HG03060 (cell line): ENCODE data around the gene MED13.
"Not testable (repeated sequence)": the region's sequence is repeated elsewhere in the genome, so short reads cannot be mapped to it uniquely, and the experiment has no call there.

Source experiments
- ATAC-seq: cut with Tn5 transposase; IDR thresholded peaks from one replicate; pipeline ENCODE4 v1.9.1; 2021; ENCODE audit warnings: low read depth, moderate number of reproducible peaks; ENCODE audit not compliant: unreplicated experiment

The MED13 gene

DNA sequence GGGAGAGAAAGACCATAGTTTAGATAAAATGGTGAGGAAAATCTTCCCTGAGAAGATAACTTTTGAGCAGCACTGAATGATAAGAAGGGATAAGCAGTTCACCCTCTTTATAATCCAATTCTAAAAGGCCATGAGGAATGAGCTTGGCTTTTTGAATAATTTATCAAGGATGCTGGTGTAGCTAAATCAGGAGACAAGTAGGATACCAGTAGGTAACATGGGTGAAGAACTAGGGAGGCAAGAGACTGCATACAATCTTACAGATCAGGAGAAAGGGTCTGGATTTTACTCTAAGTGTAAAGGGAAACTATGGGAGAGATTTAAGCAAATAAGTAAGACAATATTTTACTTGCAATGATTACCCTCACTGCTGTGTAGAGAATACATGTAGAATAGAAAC lies 60.7 kb downstream of the MED13 start:
- no peak for ATAC-seq

DNA sequence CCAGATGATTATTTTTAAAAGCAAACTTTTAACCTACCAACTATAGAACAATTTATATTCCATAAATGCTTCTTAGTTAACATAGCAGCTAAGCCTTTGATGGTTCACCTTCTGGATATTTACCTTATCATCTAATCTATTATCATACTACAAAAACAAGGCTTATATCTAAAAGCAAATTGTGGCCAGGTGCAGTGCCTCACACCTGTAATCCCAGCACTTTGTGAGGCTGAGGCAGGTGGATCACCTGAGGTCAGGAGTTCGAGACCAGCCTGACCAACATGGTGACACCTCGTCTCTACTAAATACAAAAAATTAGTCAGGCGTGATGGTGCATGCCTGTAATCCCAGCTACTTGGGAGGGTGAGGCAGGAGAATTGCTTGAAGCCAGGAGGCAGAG lies 61.9 kb downstream of the MED13 start:
- not testable (repeated sequence) for ATAC-seq

DNA sequence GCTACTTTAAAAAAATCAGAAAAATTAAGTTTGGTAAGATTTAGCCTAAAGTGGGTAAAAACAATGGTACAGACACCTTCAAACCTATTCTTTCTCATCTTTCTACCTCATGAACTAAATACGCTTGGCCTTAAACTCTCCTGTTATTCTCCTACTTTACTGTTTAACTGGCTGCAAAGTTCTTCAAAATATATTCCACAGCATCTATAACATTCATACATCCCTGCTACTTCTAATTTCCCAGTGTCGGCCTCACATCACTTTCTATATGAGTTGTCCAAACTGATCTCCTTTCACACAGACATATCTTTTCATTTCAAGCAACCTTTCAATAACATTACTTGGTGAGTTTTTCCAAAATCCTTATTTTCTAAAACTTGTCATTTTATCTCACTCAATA lies 64.0 kb downstream of the MED13 start:
- no peak for ATAC-seq

DNA sequence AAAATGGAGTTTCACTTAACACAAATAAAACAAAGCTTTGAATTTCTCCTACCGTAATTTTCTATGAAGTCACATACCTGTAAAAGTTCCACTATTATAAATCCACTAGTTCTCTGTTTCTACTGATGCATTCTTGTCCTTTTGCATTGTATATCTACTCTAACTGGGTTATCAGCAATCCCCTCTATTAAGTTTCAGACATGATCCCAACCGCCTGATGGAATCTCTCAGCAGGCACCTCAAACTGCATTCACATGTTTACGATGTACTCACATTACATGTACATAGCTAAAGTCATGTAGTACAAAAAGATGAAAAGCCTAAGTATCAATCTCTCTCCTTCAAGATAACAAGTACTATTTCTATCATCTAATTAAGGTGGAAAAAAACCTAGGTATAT lies 64.9 kb downstream of the MED13 start:
- ATAC-seq, result no peak

DNA sequence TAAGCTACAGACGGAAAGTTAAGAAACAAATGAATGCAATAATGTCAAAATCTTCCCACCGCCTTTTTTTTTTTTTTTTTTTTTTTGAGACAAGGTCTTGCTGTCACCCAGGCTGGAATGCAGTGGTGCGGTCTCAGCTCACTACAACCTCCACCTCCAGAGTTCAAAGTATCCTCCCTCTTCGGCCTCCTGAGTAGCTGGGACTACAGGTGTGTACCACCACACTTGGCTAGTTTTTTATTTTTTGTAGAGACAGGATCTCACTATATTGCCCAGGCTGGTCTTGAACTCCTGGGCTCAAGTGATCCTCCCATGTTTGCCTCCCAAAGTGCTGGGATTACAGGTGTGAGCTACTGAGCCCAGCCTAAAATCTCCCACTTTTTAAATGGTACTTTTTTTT lies 66.5 kb downstream of the MED13 start:
- ATAC-seq, result not testable (repeated sequence)

DNA sequence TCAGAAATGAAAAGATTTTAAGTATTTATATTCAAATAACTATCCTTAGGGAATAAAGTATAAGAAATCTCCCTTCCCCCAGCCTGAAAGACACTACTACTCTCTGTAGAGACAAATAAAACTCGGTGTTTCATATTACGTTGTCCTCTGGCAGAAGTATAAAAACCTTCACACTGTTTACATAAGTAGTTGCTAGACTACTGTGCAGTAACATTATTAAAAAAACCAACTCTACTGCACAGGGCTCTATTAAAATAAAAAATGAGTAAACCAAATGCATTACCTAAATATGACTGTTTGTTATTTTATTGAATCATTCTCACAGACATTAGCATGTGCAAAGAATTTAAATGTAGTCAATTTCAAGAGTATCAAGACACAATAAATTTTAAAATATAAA lies 67.4 kb downstream of the MED13 start:
- ATAC-seq, result no peak

DNA sequence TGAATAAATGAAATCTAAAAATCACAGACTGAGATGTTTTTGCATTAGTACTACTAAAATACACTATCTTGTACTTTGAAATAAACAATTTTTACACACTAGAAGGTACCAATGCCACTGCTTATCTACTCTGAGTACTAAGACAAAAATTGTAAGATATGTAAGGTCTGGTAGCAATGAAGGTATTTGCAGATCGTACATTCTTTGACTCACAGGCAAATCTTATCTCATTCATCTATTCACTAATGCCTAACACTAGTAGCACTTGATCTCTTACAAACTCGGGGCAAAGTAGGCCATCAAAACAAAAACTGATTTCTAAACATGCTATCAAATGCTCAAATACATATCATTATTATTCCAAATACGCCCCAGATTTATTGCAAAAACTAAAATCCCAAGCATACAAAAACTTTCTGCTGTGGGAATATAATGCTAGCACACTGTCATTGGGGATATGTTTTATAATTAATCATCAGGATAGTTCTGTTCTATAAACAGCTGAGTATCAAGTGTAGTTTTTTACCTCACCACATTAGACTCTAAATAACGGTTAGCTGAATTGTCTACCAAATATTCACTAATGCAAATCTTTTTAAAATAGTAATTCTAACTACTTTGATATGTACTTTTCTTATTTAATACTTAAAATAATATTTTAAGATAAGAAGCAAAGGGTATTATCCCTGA lies 68.0 kb downstream of the MED13 start:
- no peak for ATAC-seq

DNA sequence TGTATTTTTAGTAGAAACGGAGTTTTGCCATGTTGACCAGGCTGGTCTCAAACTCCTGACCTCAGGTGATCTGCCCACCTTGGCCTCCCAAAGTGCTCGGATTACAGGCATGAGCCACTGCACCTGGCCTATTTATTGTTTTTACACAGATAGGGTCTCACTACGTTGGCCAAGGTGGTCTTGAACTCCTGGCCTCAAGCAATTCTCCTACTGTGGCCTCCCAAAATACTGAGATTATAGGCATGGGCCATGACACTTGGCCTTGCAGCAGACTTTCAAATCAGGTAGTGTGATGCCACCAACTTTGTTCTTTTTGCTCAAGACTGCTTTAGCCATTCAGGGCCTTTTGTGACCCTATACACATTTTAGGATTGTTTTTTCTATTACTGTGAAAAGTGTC lies 75.6 kb downstream of the MED13 start:
- ATAC-seq, result no peak

DNA sequence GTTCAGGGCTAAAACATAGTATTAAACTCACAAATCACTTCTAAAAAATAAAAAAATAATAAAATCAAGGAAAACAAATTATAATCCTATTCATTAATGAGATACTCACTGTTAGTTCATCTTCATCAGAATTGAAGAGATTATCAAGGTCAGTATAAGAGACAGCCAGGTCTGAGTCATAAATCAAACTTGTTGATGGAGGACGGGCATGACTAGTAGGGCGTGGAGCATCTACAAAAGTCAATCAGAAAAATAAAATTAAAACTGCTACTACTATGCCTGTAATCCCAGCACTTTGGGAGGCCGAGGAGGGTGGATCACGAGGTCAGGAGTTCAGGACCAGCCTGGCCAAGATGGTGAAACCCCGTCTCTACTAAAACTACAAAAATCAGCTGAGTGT lies 78.2 kb downstream of the MED13 start:
- ATAC-seq, result no peak

DNA sequence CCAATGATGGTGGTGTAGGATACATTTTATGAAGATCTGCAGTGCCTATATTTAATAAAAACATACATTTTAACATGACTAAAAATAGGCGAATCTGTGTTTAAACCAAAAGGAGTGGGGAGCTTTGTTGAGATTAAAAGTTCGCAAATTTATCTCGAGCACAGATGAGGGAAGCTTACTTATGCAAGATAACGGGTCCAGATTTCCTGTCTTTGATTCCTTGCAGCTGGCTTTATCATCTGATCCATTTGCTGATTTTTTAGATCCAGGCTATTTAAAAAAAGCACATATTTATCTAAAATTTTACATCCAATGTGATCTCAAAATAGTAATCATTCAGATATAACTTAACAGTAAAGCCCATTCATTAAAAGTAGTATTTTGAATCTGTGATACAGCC lies 80.3 kb downstream of the MED13 start:
- ATAC-seq, result no peak

DNA sequence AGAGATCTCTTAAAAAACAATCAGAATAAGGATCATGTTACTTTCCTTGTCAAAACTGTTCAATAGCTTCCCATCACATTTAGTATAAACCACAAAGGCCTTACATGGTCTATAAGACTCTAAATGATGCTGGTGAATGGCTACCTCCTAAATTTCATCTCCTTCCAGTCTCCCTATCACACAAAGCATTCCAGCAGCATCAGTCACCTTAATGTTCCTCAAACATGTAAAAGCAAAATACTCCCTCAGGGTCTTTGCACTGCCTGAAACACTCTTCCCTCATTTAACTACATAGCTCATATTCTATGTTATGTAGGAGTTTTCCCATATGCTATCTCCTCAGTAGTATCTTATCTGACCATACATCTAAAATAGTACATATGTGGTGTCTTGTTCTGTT lies 83.8 kb downstream of the MED13 start:
- no peak for ATAC-seq

DNA sequence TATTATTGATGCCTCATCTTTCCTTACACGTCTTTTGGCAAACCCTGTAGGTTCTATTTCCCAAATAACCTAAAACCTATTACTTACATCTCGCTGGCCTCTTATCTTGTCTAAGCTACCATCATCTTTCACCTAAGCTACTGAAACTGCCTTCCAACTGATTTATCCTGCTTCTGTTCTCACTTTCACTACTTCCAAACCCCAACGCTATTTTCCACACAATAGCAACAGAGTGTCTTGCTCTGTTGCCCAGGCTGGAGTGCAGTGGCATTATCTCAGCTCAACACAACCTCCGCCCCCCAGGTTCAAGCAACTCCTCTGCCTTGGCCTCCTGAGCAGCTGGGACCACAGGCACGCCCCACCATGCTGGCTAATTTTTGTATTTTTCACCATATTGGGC lies 84.5 kb downstream of the MED13 start:
- no peak for ATAC-seq

DNA sequence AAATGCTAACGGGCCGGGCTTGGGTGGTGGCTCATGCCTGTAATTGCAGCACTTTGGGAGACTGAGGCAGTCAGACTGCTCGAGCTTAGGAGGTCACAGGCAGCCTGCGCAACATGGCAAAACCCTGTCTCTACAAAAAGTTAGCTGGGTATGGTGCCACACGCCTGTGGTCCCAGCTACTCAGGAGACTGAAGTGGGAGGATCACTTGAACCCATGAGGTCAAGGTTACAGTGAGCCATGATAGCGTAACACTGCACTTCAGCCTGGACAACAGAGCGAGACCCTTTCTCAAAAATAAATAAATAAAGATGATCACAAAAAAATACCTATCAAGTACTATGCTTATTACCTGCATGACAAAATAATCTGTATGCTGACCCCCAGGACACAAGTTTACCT lies 91.0 kb downstream of the MED13 start:
- ATAC-seq, result no peak

DNA sequence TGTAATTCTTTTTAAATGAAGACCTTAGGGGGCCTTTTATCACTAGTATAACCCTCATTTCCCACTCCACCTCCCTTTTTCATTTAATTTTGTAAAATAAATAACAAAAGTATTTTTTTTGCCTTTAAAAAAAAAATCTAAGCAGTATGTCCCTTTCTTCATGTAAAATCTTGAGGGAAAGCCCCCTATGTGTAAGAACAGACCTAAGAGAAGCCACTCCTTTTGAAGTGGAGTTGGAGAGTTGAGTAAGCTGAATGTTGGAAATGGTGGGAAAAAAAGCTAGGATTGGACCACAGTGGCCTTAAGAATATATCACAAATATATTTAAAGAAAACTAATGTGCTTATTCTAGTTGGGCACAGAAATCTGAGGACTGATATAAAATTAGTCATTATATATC lies 92.8 kb downstream of the MED13 start:
- ATAC-seq, result no peak

DNA sequence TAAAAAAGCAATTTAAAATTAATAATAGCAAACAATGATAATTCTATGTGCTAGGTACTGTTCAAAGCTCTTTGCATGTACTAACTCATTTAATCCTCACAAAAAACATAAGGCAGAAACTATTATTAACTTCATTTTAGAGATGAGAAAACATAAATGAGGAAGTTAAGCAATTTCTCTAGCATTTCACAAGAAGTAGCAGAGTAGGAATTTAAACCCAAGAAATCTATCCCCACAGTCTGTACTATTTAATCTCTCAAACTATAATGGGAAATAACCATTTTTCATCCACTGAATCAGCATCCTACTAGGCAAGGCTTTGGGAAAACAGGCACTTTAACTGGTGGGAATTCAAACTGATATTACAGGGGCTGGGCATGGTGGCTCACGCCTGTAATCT lies 95.0 kb downstream of the MED13 start:
- no peak for ATAC-seq

DNA sequence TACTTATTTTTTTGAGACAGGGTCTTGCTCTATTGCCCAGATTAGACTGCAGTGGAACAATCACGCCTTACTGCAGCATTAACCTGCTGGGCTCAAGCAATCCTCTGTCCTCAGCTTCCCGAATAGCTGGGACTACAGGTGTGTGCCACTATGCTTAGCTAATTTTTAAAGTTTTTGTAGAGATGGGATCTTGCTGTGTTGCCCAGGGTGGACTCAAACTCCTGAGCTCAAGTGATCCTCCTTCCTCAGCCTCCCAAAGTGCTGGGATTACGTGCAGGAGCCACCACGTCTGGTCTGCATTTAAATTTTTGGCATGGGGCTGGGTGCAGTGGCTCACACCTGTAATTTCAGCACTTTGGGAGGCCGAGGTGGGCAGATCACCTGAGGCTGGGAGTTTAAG lies 96.3 kb downstream of the MED13 start:
- ATAC-seq, result no peak

DNA sequence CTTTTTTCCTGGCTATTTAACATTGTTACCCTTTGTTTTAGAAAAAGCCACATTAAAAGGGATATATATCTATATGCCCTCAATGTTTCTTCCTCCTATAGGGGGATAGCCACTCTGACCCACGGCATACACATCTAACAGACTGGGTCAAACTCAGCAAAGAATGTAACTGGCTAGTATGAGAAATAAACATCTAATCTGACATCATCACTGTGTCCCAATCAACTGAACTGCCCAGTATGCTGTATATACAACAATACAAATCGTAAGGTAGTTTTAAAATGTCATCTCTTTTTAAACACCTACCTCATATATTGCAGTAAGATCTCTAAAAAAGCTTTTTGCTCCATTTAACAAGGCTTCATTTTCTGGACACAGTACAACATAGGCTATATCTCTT lies 97.3 kb downstream of the MED13 start:
- no peak for ATAC-seq

DNA sequence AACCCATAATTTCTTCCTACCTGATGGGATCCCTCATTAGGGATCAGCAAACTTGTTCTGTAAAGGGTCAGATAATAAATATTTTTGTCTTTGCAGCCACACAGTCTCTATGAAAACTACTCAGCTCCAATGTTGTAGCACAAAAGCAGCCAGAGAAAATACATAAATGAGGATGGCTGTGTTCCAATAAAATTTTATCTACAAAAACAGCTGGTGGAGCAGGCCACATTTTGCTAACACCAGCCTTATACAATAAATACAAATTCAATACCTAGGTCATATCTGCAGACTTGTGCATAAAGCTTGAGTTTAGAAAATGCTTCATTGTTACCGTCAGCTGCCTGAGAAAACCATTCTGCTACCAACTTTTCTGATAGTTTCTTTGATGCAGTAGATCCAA lies 98.9 kb downstream of the MED13 start:
- no peak for ATAC-seq

DNA sequence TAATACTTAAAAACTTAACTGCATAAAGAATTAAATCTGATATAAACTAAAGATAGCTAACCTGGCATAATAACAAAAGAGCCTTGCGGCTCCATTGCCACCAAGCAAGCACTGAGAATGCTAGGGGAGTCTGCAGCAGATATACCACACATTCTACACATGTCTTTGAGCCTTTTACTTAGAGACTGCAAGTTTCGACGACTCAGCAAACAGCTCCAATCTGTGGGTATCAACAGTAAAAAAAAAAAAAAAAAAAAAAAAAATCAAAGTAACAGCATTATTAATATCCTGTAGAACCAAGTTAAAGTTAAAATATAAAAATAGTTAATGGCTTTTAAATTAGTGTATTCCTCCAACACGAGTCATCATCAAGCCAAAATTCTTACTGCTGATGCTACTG lies 109.5 kb downstream of the MED13 start:
- ATAC-seq, result no peak

DNA sequence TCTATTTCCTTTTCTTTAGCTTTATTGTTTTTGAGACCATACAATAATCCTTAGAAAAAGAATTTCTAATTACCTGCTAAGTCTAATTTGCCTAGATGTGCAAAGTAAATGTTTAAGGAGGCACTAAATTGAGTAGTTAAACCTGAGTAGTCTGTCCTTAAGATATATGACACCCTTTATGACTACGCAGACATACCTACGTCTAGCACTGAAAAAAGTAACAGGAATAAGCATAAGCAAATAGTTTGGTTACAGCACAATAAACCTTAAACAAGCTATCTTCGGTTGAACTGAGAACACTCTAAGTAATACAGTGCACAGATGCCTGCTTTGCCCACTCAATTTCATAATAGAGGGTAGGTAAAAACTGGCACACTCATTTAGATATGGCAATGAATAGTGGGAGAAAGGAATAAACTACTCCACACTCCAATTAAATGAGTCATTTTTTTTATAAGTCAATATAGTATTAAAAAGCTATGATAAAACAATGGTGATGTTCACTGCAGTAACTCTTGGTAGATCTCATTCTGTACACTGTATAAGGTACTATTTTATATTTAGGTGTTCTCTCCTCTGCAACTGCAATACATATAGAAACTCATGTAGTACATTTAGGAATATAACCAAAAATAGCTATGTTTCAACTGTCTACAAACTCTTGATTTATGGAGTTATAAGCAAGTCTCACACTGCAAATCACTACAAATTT lies 117.6 kb downstream of the MED13 start:
- ATAC-seq, result no peak

DNA sequence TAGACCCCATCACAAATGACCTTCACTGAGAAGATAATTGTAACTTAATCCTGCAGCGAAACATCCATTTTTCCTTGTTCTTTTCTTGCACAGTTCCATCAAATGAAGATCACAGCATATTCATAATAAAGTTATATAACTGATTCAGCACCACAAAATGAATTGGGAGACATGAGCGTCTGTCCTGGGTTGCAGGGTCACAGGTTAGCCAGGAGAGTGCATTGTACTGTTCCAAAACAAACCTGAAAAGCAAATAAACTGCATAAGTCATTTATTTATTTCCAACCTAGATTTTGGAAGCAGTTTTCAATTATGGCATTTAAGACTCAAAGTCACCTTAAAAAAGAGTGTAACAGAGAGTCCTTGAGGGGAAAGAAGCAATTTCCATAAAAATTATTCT lies 118.7 kb downstream of the MED13 start:
- no peak for ATAC-seq

DNA sequence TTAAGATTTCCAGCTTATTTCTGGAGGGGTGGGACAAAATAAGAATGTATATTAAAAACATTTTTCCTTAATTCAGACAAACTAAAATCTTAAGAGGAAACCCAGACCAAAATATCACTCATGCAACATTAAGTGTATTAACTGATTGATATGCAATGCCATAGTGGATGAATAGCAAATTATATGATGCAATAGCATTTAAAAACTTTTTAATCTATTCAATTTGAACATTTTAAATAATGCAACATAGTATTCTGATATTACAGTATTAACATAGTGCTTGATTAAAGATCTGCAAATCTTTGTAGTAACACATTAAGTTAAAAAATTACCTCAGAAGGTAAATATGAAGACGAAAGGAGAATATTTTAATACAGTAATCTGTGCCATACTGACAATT lies 122.0 kb downstream of the MED13 start:
- ATAC-seq, result no peak

DNA sequence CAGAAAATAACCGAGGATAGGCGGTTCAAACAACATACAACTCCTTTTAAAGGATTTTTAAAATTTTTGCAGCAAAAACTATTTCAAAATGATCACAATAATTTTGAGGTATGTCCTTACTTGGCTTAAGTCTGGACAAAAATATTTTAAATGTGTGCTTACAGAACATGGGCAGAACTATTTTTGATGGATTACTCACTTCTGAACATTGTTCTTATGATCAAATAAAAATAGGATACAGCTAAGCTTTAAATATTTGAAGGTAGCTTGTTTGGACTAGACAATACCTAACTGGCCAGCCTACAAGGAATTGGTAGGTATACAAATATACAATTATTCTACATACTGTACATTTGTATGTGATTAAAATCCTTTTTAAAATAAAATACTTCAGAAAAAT lies 123.0 kb downstream of the MED13 start:
- ATAC-seq, result no peak
